Loucy (cell line): Measurements from ENCODE around the gene ARPP19.

Experiments
- EZH2phosphoT487 ChIP-seq: fragments of 200-600 bp; IDR thresholded peaks from 2 replicates; pipeline ENCODE4 v1.6.1; 2018; ENCODE audit warnings: antibody characterized with exemption, mild to moderate bottlenecking, moderate library complexity, borderline replicate concordance
- TF ChIP-seq, protein P1 (sequence below): fragments of 200-600 bp; sonication (generic); conservative IDR thresholded peaks from 2 replicates; pipeline ENCODE4 v1.5.1; 2014; ENCODE audit warnings: mild to moderate bottlenecking, antibody characterized with exemption, low read length

DNA sequence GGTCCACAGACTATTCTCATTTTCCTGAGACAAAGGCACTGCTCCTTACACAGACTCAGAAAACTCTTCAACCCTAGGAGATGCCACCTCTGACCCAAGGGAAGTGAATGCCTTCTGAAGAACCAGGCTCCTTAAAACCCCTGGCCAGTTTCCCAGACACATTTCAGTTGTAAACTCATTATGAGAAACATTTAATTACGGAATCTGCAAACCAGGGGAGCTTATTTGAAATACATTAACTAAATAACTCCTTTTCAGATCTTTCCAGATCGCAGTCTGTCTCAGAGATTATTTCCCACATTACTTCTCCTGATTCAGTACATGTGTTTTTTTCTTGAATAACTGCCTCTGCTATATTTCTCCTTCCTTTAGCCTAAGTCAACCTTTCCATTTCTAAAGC is 57.7 kb downstream of the ARPP19 start:
- TF ChIP-seq, protein P1, sequence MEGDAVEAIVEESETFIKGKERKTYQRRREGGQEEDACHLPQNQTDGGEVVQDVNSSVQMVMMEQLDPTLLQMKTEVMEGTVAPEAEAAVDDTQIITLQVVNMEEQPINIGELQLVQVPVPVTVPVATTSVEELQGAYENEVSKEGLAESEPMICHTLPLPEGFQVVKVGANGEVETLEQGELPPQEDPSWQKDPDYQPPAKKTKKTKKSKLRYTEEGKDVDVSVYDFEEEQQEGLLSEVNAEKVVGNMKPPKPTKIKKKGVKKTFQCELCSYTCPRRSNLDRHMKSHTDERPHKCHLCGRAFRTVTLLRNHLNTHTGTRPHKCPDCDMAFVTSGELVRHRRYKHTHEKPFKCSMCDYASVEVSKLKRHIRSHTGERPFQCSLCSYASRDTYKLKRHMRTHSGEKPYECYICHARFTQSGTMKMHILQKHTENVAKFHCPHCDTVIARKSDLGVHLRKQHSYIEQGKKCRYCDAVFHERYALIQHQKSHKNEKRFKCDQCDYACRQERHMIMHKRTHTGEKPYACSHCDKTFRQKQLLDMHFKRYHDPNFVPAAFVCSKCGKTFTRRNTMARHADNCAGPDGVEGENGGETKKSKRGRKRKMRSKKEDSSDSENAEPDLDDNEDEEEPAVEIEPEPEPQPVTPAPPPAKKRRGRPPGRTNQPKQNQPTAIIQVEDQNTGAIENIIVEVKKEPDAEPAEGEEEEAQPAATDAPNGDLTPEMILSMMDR: no peak
- no peak for TF ChIP-seq EZH2phosphoT487
